ENCODE results near the gene PRLR.
"Not testable (repeated sequence)": the region's sequence is repeated elsewhere in the genome, so short reads cannot be mapped to it uniquely, and the experiment has no call there.

The PRLR gene

DNA sequence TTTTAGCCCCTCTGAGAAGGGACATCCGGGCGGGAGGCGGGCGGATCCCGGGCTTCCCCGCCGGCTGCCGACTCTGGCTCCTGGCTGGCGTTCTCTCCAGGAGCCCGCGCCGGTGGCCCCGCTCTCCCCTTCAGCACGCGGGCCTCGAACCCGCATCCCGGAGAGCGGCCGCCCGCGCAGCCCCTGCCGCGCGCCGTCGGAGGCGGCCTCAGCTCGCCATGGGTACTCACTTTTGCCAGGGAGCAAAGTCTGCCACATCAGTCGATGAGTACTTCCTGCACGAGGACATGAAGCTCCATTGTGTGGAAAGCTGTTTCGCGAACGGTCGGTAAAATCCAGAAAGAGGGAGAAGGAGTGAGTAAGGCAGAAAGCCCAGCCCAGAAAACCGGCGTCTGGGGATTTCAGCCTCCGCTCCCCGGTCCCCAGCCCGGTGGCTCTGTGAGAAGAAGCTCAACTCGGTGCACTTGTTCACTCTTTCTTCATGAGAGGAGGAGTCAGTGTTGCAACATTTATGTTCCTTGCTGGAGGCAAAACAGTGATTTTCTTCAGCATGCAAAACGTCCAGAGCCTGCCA lies at the start of gene PRLR:
Gene PRLR (minus strand): TSS at position 450 of the 574 bp plus-strand sequence. CDS start 140,867 bp downstream, outside the sequence.
- no peak for DNase-seq (ENCODE audit: low spot score)

- DNase-seq (ENCODE audit: low spot score) = no peak
Measured at GRCh38 chr5:35274839-35275509, 44.7 kb upstream of the PRLR start.

DNA sequence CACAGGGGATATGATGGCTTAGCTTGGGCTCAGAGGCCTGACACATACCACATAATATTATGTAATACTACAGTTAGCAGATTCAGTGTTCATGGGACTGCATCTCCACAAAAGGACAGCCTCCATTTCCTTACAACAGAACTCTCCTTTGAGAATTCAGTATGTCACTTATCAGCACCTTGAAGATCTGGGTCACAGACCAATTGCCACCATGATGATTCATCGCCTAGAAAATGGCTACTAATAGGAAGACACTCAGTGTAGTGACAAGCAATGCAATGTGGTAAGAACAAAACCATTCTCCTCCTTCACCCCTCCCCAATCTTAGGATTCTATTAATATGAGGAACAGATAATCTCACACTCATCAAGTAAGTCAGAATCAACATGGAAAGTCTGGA lies 38.7 kb upstream of the PRLR start:
- no peak for DNase-seq (ENCODE audit: low spot score)

GRCh38 chr5:35266276-35266675 lies 36.0 kb upstream of the PRLR start:
- DNase-seq (ENCODE audit: low spot score) = no peak

DNA sequence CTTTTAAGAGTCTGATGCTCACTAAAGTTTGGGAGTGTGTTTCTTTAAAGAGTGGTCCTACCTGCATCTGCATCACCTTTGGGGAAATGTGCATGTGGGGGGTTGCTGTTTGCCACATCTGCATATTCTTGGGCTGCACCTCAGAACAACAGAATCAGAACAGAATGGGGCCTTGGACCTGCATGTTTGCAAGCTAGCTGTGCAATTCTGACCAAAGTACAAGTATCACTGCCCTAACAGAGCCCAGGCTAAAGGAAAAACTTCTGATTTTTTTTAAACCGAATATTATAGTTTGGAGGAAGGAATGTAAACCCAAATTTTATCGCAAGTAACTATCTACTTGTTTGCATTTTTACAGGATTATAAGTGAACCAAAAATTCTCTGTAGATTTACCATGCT lies 34.2 kb upstream of the PRLR start:
- no peak for DNase-seq (ENCODE audit: low spot score)

DNA sequence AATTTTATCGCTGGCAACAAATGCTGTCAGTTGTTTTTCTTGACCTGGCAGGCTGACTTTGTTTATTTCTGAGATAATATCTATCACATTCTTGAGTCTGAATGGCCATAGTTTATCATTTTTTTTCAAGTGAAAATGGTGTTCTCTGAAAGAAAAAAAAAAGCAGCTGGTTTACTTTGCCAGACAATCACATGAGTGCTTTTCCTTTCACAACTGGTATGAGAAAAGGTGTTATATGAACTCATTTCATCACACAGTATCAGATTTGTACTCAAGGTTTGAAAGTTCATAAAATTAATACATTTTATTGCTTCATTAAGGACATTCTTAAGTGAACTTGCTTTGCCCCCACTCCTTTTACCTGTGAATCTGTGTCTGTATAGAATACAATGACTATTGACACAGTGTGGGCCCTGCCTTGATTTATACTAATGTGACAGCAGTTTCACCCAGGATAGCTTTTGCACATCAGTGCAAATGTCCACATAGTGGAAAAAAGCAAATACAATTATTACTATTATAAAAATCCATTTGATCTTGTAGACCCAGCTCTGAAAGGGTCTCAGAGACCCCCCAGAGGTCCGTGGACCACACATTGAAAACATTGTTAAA lies 33.1 kb upstream of the PRLR start:
- no peak for DNase-seq (ENCODE audit: low spot score)

- DNase-seq (ENCODE audit: low spot score) = no peak
Measured at GRCh38 chr5:35253582-35253981, 23.3 kb upstream of the PRLR start.

GRCh38 chr5:35252963-35253362 lies 22.7 kb upstream of the PRLR start:
- no peak for DNase-seq (ENCODE audit: low spot score)

DNA sequence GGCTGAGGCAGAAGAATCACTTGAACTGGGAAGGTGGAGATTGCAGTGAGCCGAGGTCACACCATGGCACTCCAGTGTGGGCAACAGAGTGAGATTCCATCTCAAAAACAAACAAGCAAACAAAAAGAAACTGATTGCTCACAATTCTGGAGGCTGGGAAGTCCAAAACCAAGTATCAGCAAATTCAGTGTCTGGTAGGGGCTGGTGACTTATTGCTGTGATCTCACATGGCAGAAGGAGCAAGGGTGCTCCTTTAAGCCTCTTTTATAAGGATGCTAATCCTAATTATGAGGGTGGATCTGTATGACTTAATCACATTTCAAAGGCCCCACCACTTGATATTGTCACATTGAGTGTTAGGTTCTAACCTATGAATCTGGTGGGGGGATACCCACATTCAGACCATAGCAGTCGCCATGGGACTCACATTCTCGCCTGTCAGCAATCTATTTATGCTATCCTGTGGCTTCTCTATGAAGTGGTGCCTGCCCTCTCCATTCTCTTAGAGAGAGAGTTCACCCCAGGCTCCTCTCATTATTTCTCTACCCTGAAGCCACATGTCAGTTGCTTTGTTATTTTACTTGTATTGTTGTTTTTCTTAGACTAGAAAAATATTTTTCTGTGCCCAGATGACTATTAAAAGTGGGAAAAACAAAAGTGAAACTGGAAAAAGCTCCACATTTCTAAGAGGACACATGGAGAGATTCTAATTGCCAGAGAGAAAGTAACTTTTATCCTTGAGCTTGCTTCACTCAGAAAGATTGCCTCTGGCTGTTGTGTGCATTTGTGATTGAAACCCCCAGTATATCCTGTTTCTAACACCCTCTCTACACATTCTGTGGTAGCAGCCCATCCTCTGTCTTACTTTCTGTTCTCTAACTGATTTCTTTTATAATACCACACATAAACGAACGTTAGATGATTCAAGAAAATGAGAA lies 18.8 kb upstream of the PRLR start:
- no peak for DNase-seq (ENCODE audit: low spot score)

DNA sequence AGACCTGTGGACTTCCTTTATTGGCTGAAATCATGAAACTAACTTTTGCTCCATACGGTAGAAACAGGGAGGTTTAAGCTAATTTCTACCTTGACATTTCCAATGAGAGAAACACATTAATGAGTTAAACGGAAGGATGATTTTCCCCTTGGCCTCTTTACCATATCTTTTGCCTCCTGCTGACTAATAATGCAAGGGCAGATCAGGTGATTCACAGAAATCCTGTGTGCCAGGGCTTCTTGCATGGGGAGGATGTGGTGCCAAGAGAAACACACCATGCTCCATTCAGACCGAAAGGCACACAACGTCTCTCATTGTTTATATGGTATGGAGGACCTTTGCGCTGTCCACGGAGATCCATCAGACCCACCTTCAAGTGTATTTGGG lies 17.4 kb upstream of the PRLR start:
- no peak for DNase-seq (ENCODE audit: low spot score)

DNA sequence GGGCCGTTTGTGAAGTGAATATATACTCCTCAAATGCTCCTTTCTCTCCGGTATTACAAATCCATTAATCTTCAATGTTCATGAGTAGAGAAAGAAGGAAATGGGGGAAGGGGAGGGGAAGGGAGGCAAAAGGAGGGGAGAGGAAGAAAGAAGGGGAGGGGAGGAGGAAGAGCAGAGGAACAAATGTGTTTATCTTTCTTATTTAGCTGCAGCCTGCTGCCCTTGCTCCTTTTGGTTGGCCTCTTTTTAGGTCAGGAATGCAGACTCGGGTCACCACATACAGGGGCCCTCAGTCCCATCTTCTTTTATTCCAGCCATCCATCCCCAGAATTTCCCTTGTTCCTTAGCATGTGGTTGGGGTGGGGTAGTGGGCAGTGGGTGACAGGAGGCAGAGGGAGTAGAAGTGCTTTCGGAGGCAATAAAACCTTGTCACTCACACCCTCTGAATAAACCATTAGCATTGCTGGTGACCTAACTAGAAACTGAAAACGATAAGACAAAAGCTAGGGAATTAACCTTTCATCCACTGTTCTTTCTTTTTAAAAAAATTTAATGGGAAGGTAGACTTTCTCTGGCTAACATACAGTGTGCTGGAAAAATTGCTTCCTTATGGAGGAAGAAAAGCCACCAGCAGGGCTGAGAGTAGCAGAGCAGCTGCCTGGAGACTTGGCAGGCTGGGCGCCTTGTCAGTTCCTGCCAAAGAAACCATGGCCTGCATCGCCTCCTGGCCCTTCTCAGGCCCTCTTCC lies 16.8 kb upstream of the PRLR start:
- DNase-seq (ENCODE audit: low spot score) = no peak

DNA sequence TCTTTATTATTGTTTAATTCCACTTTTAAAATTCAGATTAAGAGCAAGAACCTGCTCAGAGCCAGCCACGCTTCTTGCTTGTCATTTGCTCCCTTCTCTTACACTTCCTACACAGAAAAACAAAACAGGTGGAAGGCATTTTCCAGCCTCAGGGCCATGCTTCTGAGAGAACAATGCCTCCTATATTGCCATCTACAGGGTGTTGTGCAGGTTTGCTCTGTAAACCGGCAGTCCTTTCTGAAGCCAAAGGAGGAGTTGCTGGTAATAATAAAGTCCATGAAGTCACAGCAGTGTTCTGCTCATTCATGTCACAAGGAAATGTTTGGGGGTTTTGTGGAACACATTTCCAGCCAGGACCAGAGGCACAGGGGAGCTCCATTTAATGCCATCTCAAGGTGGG lies 16.1 kb upstream of the PRLR start:
- DNase-seq (ENCODE audit: low spot score) = no peak

DNA sequence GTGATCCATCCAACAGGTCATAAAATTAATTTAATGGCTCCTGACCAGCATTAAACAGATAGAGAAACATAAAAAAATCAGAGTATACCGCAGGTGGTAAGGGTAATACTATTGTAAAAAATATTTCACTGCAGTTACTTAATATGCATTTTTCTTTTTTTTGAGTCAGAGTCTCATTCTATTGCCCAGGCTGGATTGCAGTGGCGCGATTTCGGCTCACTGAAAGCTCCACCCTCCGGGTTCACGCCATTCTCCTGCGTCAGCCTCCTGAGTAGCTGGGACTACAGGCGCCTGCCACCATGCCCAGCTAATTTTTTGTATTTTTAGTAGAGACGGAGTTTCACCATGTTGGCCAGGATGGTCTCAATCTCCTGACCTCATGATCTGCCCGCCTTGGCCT lies 15.1 kb upstream of the PRLR start:
- not testable (repeated sequence) for DNase-seq (ENCODE audit: low spot score)

GRCh38 chr5:35244171-35244570 lies 13.9 kb upstream of the PRLR start:
- DNase-seq (ENCODE audit: low spot score) = no peak

GRCh38 chr5:35242702-35243258 lies 12.5 kb upstream of the PRLR start:
- no peak for DNase-seq (ENCODE audit: low spot score)

DNA sequence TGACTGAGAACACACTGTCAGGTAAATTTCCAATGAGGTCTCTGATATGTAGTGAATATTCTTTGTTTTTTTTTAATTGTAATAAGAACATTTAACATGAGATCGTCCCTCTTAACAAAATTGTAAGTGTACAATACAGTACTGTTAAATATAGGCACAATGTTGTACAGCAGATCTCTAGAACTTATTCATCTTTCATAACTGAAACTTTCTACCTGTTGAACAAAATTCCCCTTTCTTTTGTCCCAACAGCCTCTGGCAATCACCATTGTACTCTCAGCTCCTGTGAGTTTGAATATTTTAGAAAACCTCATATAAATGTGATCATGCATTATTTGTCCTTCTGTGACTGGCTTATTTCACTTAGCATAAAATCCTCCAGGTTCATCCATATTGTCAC lies 10.6 kb upstream of the PRLR start:
- no peak for DNase-seq (ENCODE audit: low spot score)

- no peak for DNase-seq (ENCODE audit: low spot score)
Measured at GRCh38 chr5:35239911-35240610, 9.8 kb upstream of the PRLR start.

- DNase-seq (ENCODE audit: low spot score) = no peak
Measured at GRCh38 chr5:35239476-35239875, 9.2 kb upstream of the PRLR start.

DNA sequence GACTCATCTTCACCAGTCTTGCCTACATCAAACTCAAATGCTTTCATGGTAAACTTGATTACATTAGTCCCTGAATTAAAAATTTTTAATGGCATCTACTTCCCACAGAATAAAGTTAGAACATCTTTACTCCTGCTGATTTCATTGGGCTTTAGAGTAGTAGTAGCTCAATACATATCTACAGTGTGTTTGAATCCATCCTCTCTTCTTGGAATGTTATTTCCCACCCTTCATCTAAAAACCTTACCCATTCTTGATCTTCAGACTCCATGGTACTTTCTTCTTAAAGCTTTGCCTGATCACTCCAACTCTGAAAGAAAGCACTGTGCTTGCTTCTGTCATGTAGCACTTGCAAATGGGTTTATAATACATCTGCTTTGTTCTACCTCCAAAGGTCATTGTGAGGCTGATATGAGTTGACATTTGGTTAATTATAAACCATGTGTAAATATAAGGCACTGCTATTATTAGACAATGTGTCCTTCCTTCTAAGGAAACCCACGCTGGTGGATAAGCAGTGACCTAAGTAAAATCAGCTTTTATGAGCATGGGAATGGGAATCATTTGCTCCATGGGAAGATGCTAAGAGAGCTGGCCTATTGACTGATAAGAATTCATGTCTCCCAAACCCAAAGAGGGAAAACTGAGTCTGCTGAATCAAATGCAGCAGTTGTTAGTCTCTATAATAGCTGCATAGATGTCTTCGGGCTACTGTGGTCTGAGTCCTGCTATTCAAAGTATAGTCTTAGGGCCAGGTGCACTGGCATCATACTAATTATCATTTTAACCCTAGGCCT lies 7.5 kb upstream of the PRLR start:
- no peak for DNase-seq (ENCODE audit: low spot score)

DNA sequence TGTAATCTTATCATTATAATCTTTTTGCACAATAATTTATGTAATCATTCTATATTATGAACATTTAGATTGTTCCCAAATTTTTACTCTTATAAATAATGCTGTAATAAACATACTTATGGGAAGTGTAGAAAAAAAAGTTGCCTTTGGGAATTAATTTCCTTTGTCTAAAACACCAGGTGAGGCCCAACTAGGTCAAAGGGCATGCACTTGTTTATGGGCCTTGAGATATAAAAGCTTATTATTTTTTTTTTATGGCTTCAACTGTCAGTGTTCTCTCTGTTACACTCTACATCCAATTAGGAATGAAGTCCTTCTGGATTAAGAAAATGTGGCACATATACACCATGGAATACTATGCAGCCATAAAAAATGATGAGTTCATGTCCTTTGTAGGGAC lies 6.5 kb upstream of the PRLR start:
- no peak for DNase-seq (ENCODE audit: low spot score)

All from NAMALWA (cell line).